NCI-H187 treated with DMSO at 0.1 percent for 48 hours (cell line): Measurements from ENCODE around the gene CEACAM18.

Experiments
- DNase-seq: peaks from one replicate; lab custom pipeline; 2025; lab: John Stamatoyannopoulos, UW

CEACAM18 gene

DNA sequence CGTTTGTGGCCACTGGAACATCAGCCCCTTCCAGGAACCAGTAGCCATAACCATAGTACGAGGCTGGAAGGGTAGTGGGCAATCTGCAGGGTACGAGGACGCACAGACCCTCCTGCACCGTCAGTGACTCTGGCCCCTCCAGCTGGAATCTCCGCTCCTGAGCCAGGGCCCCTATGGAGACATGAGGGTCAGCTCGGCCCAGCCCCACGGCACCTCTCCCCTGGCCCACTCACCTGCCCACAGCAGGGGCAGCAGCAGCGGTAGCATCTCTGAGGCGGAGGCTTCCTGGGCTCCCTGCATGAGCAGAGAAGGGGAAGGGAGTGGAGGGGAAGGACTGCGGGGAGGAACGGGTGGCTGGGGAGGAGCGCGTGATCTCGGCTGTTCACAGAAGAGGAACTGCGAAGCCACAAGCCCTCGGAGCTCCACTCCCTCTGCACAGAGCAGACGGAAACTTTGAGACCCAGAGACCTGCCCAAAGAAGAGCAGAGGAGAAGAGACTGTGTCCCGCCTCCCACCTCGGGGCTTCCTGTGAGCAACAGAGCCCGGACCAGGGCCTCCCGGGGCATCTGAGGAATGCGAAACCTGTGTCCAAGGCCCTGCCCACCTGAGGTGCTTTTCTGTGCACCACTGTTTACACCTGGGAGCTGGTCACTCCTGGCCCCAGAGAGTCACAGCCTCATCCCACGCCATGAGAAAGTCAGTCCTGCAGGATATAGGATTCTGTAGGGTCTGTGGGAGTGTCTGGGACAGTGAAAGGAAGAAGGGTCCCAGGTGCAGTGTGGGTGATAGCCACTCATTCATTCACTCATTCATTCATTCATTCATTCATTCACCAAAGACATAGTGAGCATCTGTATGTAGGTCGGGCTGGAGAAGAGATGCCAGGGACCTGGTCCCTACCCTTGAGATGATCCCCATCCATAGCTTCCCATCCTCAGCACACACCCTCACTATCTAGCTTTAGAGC lies 53.3 kb downstream of the CEACAM18 start, which contains the start of gene SIGLEC6:
SIGLEC6 (minus strand) TSS at position 322 of the 967 bp plus-strand sequence; CDS start at position 300, 22 bp downstream.
- no peak for DNase-seq

DNA sequence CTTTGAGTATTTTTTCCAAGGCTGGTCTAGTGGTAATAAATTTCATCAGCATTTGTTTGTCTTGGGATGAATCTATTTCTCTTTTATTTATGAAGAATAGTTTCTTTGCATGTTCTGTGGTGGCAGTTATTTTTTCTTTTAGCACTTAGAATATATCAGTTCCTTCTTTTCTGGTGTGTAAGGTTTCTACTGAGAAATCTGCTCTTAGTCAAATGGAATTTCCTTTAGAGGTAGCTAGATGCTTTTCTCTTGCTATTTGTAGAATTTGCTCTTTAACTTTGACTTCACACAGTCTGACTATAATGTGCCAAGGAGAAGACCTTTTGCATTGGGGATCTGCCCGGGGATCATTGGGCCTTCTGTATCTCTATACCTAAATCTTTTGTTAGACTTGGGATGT lies 57.2 kb downstream of the CEACAM18 start:
- DNase-seq, result no peak

DNA sequence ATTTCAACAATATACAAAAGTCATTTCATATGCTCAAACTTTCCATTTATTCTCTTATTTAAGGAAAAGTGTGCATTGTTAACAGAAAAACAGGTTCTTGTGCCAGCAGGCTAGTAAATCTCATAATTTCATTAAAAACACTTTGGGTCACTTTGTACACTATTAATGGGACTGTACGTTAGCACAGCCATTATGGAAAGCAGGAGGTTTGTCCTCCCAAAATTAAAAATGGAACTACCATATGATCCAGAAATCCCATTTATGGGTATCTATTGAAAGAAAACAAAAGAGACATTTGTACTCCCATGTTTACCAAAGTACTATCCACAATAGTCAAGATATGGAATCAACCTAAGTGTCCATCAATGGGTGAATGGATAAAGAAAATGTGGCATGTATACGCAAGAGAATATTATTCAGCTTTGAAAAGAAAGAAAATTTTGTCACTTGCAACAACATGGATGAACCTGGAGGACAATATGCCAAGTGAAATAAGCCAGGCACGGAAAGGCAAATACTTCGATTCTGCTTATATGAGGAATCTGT lies 61.6 kb downstream of the CEACAM18 start:
- no peak for DNase-seq
